ENCODE data around the gene CTNNA2. TPM values are rescaled to one million over a fixed set of nuclear protein-coding genes. Genes with fewer than 3 reads are reported as not detected.

CTNNA2 gene
- total RNA-seq, 1 experiment from 2014 or later, result 5.5 TPM

DNA sequence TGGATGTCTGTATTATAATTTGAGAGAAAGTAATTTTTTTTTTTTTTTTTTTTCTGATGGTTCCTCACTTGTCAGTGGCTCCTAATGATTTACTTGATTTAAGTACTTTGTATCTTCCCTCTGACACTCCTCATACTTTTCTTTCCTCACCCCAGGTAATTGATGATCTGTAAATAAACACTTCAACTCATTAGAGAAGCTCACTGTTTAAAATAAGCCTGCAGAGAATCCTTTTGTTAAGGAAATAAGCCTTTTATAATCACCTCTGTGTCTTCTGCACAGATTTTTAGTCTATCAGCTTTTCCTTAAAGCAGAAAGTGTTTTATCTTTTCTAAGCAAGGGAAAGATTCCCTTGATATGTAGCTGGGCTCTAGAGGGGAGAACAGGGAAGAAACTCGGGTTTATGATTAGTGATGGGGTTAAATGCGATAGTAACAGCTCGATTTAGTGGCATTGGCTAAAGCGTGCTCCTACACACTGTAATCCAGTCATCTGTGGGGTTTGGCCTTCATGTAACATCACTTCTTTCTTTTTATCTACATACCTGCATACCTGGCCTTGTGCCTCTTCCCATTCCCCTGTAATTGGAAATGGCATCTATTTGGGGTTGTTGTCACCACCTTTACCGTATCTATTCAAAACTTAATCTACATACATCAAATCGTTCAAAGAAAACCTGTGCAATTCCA, 851.8 kb downstream of the CTNNA2 start:
- no peak overlapping the region for H3K4me2 ChIP-seq (ENCODE audit: insufficient read depth, insufficient read length, low read length)
- no peak for TF ChIP-seq CTCF (conservative IDR thresholded peaks at IDR 0.05)
- H3K79me1 ChIP-seq (ENCODE audit: insufficient read depth, low read depth, low read length, poor library complexity, severe bottlenecking), result no peaks in the 10 kb centered on the region
- DNase-seq, result no peak
- Mint-ChIP-seq H3K9me3 (no peaks in the 10 kb centered on the region; a peak in 1 of 5 replicates), H3K4me1 (peaks cover 50 to 61% of the 10 kb centered on the region in 2 experiments), H3K27me3 (ENCODE audit: low read depth) (peaks cover 37% of the 10 kb centered on the region), H3K27ac (peak overlapping the region in 1 of 3 experiments; percentile 74; a peak in 1 of 7 replicates), H3K4me3 (peak overlapping the region in 1 of 2 experiments; percentile 33; a peak in 2 of 5 replicates), H3K36me3 (ENCODE audit: insufficient read depth in 1 of 3, low read depth in 3 of 3) (no peaks in the 10 kb centered on the region; a peak in 1 of 7 replicates)
- no peaks in the 10 kb centered on the region for H3K79me2 ChIP-seq (ENCODE audit: insufficient read depth, low read length)
- H3K23me2 ChIP-seq (ENCODE audit: insufficient read length, low read depth, low read length, poor library complexity, severe bottlenecking), result no peaks in the 10 kb centered on the region
- peaks cover 2% of the 10 kb centered on the region; the same call in 1 of the 2 replicates for H3K27me3 ChIP-seq (ENCODE audit: insufficient read depth, low read length)
- H3K56ac ChIP-seq (ENCODE audit: insufficient read length, low read depth, low read length), result no peak overlapping the region
- no peak overlapping the region for H2BK12ac ChIP-seq (ENCODE audit: insufficient read length, low read depth, low read length)
- no peak overlapping the region for H3T11ph ChIP-seq (ENCODE audit: low read length)
- no peak overlapping the region for H2AFZ ChIP-seq (ENCODE audit: low read length)
- no peak overlapping the region for H2BK15ac ChIP-seq (ENCODE audit: low read depth, low read length)
- H3K9ac ChIP-seq (ENCODE audit: extremely low read depth, insufficient read length, low read length), result no peak overlapping the region
- H2AK5ac ChIP-seq (ENCODE audit: insufficient read length, low read length), result no peak overlapping the region
- no peaks in the 10 kb centered on the region for H4K20me1 ChIP-seq (ENCODE audit: control insufficient read depth, insufficient read depth, insufficient read length)
- no peaks in the 10 kb centered on the region for H3K9me3 ChIP-seq (ENCODE audit: control insufficient read depth, low read depth, low read length)
- H3K4ac ChIP-seq (ENCODE audit: low read depth, low read length), result no peak overlapping the region
- no peak overlapping the region for H3K18ac ChIP-seq (ENCODE audit: insufficient read length, low read depth, low read length)
- no peak overlapping the region for H2BK20ac ChIP-seq (ENCODE audit: low read depth, low read length, poor library complexity, severe bottlenecking)
- no peak overlapping the region for H4K8ac ChIP-seq (replicated peaks; ENCODE audit: insufficient read length, low read depth, low read length)
- no peak overlapping the region for H3K14ac ChIP-seq (ENCODE audit: insufficient read depth, low read length)
- no CpG with 5 or more reads among the region's 6 CpGs for WGBS (ENCODE audit: extremely low coverage, insufficient read length, low lambda C conversion rate)
- peaks cover 2% of the 10 kb centered on the region for H3K4me1 ChIP-seq (ENCODE audit: insufficient read depth, low read length)
- no peak overlapping the region for H3K23ac ChIP-seq (ENCODE audit: insufficient read length, low read depth, low read length)
- H3K27ac ChIP-seq (ENCODE audit: insufficient read length, low read depth, low read length), result no peak overlapping the region
- H2BK5ac ChIP-seq (ENCODE audit: insufficient read length, low read length), result no peak overlapping the region
- no peak overlapping the region for H4K91ac ChIP-seq (ENCODE audit: insufficient read length, low read depth, low read length)
- no peak overlapping the region for H2BK120ac ChIP-seq (ENCODE audit: low read depth, low read length, poor library complexity, severe bottlenecking)
- no peak overlapping the region for H4K5ac ChIP-seq (ENCODE audit: insufficient read length, low read depth, low read length)

Data from H9 (cell line).